OCI-M2 (cell line): ENCODE data around the gene FGD6.
"Not testable (repeated sequence)": the region's sequence is repeated elsewhere in the genome, so short reads cannot be mapped to it uniquely, and the experiment has no call there.

Experiments
- DNase-seq: peaks from one replicate; lab custom pipeline; 2025; ENCODE audit not compliant: unreplicated experiment; lab: John Stamatoyannopoulos, UW

FGD6 gene

GRCh38 chr12:95181103-95181502, 36.2 kb downstream of the FGD6 start:
- DNase-seq, result no peak

DNA sequence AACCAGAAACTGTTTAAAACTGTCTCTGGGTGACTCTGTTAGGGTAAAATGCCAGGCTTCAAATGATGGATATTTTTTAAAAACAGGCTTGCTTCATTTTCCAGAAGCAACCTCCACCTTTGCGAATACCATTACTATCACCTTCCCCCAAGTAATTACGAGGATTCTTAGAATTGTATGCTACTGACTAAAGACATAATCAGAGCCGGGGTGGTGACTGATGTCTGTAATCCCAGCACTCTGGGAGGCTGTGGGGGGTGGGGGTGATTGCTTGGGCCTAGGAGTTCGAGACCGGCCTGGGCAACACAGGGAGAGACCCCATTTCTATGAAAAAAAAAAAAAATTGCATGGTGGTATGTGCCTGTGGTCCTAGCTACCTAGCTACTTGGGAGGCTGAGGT, 38.3 kb downstream of the FGD6 start:
- DNase-seq, result no peak

- no peak for DNase-seq
These were observed 39.1 kb downstream of the FGD6 start for GRCh38 chr12:95178136-95178535.

DNA sequence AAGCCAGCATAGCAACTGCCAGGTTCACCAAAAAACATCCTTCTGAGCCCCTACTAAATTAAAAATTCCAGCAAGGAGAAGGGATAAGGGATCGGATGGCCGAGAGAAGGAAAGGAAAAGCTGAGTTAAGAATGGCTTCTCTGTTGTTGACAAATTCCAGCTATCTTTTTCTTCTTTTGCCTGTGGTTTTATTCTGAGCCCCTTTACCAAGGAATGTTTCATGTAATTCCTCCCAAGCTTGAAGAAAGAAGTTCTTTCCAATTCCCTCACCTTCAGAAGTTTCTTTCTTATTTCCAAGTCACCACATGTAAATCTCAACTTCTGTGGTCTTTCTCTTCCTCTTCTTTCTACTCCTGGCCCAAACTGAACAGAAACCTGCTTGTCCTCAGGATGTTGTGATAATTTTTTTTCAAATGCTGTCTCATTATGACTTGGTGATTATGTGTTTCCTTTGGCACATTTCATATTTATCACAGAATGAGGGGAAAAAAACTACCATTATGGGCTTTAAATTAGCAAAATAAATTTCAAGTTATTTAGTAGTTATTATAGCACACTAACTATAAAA, 40.0 kb downstream of the FGD6 start:
- no peak for DNase-seq

- DNase-seq, result no peak
These were observed 43.6 kb downstream of the FGD6 start for GRCh38 chr12:95173392-95174251.

DNA sequence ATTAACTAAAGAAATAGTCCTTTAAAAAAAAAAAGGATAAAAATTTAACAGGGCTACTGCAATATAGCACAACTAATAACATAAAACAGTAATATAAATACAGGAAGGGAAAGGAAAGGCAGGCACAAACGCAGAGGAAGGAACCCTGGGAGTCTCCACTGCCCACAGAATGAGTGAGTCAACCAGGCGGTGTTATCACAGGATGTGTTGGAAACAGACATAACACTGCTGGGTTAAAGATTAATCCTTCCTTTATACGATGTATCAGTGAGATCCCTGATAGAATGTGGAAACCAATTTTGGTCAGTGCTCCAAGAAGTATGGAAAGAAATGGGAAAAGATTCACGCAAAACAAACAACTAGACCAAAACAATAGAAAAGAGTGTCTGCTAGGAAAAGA, 47.9 kb downstream of the FGD6 start:
- DNase-seq, result no peak

DNA sequence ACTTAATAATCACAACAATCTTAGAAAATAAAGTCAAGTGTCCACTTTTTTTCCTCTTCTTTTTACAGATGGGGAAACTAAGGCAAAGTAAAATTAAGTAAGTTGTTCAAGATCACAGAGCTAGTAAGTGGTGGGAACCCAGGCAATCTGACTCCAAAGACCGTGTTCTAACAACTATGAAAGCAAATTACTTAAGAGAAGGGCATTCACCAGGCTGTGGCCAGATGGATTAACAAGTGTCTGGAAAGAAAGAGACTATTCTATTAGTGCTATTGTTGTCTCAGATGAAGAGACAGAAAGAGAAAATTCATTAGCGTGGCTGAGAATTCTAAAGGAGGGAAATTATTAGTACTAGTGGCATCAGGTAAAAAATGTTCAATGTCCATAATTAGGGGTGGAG, 48.5 kb downstream of the FGD6 start:
- DNase-seq, result no peak

GRCh38 chr12:95164656-95165055, 52.6 kb downstream of the FGD6 start:
- no peak for DNase-seq

GRCh38 chr12:95158919-95159318, 58.3 kb downstream of the FGD6 start:
- DNase-seq, result no peak

DNA sequence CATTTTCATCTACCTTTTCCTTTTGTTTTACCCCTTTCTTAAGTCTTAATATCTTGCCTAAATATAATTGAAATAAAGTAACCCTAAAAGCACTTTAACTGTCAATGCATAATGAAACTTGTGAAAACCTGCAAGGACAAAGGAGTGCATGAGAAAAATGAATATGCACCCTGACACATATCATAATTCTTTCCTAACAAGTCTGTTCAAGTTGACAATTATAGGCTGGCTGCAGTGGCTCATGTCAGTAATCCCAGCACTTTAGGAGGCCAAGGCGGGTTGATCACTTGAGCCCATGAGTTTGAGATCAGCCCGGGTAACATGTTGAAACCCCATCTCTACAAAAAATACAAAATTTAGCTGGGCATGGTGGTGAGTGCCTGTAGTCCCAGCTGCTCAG, 65.4 kb downstream of the FGD6 start:
- DNase-seq, result no peak

GRCh38 chr12:95151406-95151805, 65.9 kb downstream of the FGD6 start:
- no peak for DNase-seq

- DNase-seq, result no peak
These were observed 66.8 kb downstream of the FGD6 start for GRCh38 chr12:95150501-95150900.

GRCh38 chr12:95147866-95148265, 69.4 kb downstream of the FGD6 start:
- DNase-seq, result no peak

DNA sequence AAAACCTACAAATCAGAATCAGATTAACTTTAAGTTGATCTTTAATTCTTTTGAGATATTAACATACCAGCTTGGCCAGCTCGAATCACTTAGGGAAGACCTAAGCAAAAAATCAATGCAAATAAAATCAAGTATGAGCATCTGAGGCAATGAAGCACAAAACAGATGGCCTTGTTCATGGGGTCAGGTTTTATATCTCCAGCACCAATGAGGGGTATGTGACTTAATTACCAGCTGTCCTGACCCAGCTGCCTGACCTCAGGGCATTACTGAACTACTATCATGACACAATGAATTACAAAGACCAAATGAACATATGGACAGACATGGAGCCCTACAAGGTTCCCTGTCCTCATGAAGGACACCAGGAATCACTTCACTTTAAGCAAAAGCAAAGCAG, 70.5 kb downstream of the FGD6 start:
- DNase-seq, result no peak

GRCh38 chr12:95143621-95144205, 73.6 kb downstream of the FGD6 start:
- DNase-seq, result no peak

GRCh38 chr12:95142431-95143151, 74.7 kb downstream of the FGD6 start:
- no peak for DNase-seq

DNA sequence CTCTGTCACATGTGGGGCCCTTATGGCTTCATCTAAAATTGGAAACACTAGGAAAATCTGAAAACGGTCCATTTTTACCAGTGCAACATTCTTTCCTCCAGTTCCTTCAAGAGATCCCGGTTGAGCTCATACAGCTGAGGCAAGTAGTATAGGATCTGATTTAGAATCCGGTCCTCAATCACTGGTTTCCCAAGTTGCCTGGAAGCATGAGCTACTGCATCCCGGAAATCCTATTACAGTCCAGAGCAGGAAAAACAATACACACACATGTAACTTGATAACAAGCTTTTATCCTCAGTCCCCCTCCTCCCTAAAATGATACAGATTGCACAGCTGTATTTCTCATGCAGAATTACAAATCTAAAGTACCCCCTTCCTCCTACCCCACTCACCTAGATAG, 76.0 kb downstream of the FGD6 start:
- DNase-seq, result no peak

- DNase-seq, result not testable (repeated sequence)
These were observed 79.2 kb downstream of the FGD6 start for GRCh38 chr12:95138031-95138430.

GRCh38 chr12:95136598-95136997, 80.7 kb downstream of the FGD6 start:
- DNase-seq, result no peak

DNA sequence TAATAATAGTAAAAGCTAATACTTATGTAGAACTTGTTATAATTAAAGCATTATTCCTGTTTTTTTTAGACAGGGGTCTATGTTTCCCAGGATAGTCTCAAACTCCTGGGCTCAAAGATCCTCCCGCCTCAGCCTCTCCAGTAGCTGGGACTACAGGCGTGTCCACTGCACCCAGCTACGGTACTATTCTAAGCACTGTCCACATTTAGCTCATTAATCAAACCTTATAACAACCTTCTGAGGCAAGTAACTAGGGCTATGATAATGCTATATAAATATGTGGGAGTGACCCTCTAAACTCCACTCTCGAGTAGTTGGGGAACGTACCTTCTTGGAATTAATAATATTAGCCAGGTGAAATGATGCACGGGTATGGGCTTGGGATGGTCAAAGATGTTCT, 83.2 kb downstream of the FGD6 start:
- DNase-seq, result no peak

- DNase-seq, result no peak
These were observed 85.5 kb downstream of the FGD6 start for GRCh38 chr12:95131589-95132340.
